ENCODE data around the gene HOXB9. TPM values are rescaled to one million over a fixed set of nuclear protein-coding genes. Genes with fewer than 3 reads are reported as not detected.

Gene HOXB9
- total RNA-seq, 1 donor from 2014 or later, result 0.13 TPM

DNA sequence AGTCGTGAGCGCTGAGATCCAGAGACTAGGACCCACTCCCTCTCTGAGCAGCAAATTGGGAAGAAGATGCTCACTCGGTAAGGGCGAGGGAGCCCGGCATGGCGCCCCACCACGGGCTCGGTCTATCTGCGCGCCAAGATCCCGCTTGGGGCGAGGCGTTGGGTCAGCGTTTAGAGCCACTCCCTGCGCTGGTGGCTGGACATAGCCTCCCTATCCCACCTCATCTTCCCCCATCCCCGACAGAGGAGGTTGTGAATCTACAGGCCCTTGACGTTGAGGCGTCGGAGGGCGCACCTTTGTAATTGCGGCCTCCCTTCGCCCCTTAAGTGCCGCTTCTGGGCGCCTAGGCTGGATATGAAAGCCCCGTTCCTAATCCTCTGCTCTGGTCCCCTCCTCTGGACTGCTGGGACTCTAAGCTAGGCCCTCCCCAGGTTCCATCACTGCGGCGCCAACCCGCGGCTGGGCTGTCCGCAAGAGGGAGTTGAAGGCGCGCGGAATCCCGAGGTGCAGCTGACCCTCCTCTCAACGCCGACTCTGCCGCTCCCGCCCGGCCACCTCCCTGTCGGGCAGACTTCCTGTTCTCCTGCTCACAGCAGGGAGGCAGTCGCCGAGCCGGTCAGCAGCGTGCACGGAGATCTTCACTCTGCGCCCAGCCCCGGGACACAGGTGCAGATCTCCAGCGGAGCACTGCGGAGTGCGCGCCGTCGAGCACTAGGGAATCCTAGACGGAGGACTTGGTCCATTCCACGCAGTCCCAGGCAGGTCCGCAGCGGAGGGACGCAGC is 16.1 kb upstream of the HOXB9 start:
- ATAC-seq (ENCODE audit: low read depth) (no peak), DNase-seq (no peak)
- TF ChIP-seq, protein P1, sequence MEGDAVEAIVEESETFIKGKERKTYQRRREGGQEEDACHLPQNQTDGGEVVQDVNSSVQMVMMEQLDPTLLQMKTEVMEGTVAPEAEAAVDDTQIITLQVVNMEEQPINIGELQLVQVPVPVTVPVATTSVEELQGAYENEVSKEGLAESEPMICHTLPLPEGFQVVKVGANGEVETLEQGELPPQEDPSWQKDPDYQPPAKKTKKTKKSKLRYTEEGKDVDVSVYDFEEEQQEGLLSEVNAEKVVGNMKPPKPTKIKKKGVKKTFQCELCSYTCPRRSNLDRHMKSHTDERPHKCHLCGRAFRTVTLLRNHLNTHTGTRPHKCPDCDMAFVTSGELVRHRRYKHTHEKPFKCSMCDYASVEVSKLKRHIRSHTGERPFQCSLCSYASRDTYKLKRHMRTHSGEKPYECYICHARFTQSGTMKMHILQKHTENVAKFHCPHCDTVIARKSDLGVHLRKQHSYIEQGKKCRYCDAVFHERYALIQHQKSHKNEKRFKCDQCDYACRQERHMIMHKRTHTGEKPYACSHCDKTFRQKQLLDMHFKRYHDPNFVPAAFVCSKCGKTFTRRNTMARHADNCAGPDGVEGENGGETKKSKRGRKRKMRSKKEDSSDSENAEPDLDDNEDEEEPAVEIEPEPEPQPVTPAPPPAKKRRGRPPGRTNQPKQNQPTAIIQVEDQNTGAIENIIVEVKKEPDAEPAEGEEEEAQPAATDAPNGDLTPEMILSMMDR (IDR thresholded peaks at IDR 0.05), result no peak
- ChIA-PET POLR2A (no interaction called here), CTCF (no interaction called here)
- Mint-ChIP-seq H3K27ac (no peak overlapping the region), H3K9me3 (no peaks in the 10 kb centered on the region), H3K4me3 (no peak overlapping the region), H3K4me1 (peaks cover 23% of the 10 kb centered on the region), H3K36me3 (ENCODE audit: low read depth) (no peaks in the 10 kb centered on the region), H3K27me3 (peaks cover 74% of the 10 kb centered on the region)
- intact Hi-C loops (cut with micrococcal nuclease), result no loop called here

DNA sequence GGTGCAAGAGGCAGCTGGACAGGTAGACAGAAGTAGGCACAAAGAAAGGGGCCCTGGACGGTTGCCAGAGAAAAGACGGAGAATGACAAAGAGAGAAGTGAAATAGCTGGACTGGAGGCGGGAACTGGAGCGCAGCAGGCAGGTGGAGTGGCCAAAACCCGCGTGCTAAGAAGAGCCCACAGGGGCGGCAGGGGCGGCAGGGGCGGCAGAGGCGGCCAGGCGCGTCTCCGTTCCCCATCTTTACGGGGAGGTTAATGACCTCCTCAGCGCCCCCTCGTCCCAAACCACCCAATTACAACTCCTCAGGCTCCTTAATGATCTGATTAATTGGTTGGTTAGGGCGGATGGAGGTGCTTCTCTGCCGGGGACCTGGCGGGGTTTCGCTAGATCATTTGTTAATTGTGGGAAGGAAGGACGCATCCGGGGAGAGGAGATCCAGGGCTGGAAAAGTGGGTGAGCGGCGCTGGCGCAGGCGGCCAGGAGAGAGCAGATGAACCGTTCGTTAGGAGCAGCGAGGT is 15.4 kb upstream of the HOXB9 start:
- H3K4me1 Mint-ChIP-seq, result peaks cover 21% of the 10 kb centered on the region
- H3K27ac Mint-ChIP-seq, result no peak overlapping the region
- peaks cover 78% of the 10 kb centered on the region for H3K27me3 Mint-ChIP-seq
- ATAC-seq (ENCODE audit: low read depth) (no peak), DNase-seq (no peak)
- intact Hi-C loops (cut with micrococcal nuclease), result no loop called here
- no peaks in the 10 kb centered on the region for H3K9me3 Mint-ChIP-seq
- H3K4me3 Mint-ChIP-seq, result no peak overlapping the region
- TF ChIP-seq, protein P1 (IDR thresholded peaks at IDR 0.05), result no peak
- CTCF ChIA-PET, result no interaction called here
- H3K36me3 Mint-ChIP-seq (ENCODE audit: low read depth), result no peaks in the 10 kb centered on the region
- POLR2A ChIA-PET, result no interaction called here

DNA sequence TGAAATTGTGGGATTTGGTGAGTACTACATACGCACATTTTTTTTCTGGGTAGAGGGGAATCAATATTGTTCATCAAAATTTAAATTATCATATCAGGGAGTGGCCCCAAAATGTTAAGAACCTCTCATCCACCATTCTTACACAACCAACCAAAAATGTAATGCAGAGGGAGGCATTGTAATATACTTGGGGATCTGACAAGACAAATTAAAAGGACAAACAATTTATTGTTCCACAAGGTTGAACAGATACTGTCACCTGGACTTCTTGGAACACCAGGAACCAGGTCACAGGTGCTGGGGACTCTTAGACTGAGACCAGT is 14.7 kb upstream of the HOXB9 start:
- H3K27me3 Mint-ChIP-seq, result peaks cover 85% of the 10 kb centered on the region
- no peak overlapping the region for H3K27ac Mint-ChIP-seq
- TF ChIP-seq, protein P1 (IDR thresholded peaks at IDR 0.05), result no peak
- H3K4me3 Mint-ChIP-seq, result no peak overlapping the region
- H3K4me1 Mint-ChIP-seq, result peaks cover 17% of the 10 kb centered on the region
- intact Hi-C loops (cut with micrococcal nuclease), result no loop called here
- POLR2A ChIA-PET, result interaction anchor here (1.0 kb wide), 1 partner anchor 39 kb away, joined by 3 read pairs; no protein-coding TSS in a partner anchor
- no peak for ATAC-seq (ENCODE audit: low read depth)
- no peak for DNase-seq
- no peaks in the 10 kb centered on the region for H3K36me3 Mint-ChIP-seq (ENCODE audit: low read depth)
- H3K9me3 Mint-ChIP-seq, result no peaks in the 10 kb centered on the region
- CTCF ChIA-PET, result interaction anchor here (1.7 kb wide), 1 partner anchor 39 kb away, joined by 5 read pairs; no protein-coding TSS in a partner anchor

DNA sequence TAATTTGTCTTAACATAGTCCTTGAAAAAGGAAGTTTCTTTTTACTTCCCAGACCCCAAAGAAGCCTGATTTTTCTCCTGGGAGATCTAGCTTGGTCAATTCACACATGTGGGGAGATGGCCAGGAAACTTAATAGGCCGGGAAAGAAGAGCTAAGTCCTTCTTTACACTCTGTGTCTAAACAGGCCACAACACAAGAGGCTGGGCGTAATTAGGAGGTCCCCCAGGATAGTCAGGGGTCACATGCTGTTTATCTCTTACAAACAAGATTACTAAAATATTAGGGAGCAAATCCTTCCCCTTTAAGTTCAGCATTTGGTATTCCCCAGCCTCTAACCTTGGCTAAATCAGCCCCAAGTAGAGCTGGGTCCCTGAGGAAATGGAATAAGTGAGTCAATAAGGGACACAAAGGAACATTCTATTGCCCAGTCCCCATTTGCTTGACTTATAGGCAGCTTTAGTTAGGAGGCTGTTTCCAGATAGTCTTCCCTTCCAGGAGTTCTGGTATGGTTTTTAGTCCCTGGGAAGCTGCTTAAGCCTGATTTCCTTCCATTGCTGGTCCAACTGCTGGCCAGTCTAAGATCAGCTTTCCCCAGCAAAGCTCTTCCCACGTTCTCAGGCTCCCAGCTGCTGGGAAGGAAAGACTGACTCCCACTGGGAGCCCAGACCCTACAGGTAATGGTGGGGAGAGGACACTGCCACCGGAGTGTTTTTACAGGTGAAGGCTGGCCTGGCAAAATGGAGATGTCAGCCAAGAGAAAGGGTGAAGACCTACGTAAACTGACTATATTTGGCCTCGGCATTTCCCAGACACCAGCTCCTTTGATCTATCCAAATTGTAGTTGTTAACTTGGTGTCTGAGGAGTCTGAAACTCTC is 14.1 kb upstream of the HOXB9 start:
- ATAC-seq (ENCODE audit: low read depth) (no peak), DNase-seq (no peak)
- CTCF ChIA-PET, result interaction anchor here (1.7 kb wide), 1 partner anchor 38 kb away, joined by 5 read pairs; no protein-coding TSS in a partner anchor
- Mint-ChIP-seq H3K27me3 (peaks cover 85% of the 10 kb centered on the region), H3K36me3 (ENCODE audit: low read depth) (no peaks in the 10 kb centered on the region), H3K4me3 (no peak overlapping the region), H3K4me1 (peaks cover 15% of the 10 kb centered on the region), H3K27ac (no peak overlapping the region), H3K9me3 (no peaks in the 10 kb centered on the region)
- TF ChIP-seq, protein P1 (IDR thresholded peaks at IDR 0.05), result no peak
- POLR2A ChIA-PET, result interaction anchor here (1.0 kb wide), 1 partner anchor 38 kb away, joined by 3 read pairs; no protein-coding TSS in a partner anchor
- intact Hi-C loops (cut with micrococcal nuclease), result no loop called here

DNA sequence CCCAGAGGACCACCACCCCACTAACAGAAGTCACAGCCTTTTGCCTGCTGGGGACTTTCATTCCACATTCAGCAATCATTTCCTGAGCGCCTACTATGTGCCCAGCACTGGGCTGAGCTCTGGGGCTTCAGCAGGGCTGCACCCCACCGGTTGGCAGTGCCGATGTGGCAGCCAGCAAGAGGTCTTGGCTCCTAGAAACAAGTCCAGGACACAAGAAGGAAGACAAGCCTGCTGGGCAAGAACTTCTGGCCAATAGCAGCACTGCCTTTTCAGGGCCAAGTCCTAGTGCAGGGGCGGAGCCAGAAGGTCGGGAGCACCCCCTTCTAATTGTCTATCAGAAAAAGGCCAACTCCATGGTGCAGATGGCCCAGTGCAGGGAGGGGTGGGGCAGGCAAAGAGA is 13.0 kb upstream of the HOXB9 start:
- intact Hi-C loops (cut with micrococcal nuclease), result no loop called here
- CTCF ChIA-PET, result no interaction called here
- Mint-ChIP-seq H3K27ac (no peak overlapping the region), H3K36me3 (ENCODE audit: low read depth) (no peaks in the 10 kb centered on the region), H3K9me3 (no peaks in the 10 kb centered on the region), H3K27me3 (peaks cover 85% of the 10 kb centered on the region), H3K4me3 (no peak overlapping the region), H3K4me1 (peaks cover 15% of the 10 kb centered on the region)
- ATAC-seq (ENCODE audit: low read depth), result no peak
- TF ChIP-seq, protein P1 (IDR thresholded peaks at IDR 0.05), result no peak
- DNase-seq, result no peak
- POLR2A ChIA-PET, result no interaction called here
